ENCODE results near the gene SCAMP4. TPM values are rescaled to one million over a fixed set of nuclear protein-coding genes. Genes with fewer than 3 reads are reported as not detected.

The SCAMP4 gene
- total RNA-seq, 1 experiment from 2014 or later, result 69.0 TPM

GRCh38 chr19:1925544-1925943 lies 20.3 kb downstream of the SCAMP4 start:
- peaks cover 6% of the 10 kb centered on the region for H3K23me2 ChIP-seq (ENCODE audit: insufficient read length, low read depth, low read length, poor library complexity, severe bottlenecking)
- TF ChIP-seq, protein P1, sequence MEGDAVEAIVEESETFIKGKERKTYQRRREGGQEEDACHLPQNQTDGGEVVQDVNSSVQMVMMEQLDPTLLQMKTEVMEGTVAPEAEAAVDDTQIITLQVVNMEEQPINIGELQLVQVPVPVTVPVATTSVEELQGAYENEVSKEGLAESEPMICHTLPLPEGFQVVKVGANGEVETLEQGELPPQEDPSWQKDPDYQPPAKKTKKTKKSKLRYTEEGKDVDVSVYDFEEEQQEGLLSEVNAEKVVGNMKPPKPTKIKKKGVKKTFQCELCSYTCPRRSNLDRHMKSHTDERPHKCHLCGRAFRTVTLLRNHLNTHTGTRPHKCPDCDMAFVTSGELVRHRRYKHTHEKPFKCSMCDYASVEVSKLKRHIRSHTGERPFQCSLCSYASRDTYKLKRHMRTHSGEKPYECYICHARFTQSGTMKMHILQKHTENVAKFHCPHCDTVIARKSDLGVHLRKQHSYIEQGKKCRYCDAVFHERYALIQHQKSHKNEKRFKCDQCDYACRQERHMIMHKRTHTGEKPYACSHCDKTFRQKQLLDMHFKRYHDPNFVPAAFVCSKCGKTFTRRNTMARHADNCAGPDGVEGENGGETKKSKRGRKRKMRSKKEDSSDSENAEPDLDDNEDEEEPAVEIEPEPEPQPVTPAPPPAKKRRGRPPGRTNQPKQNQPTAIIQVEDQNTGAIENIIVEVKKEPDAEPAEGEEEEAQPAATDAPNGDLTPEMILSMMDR (conservative IDR thresholded peaks at IDR 0.05), result no peak
- Mint-ChIP-seq H3K4me3 (no peak overlapping the region), H3K4me1 (peaks cover 1 to 6% of the 10 kb centered on the region in 2 experiments; a peak in 1 of 4 replicates), H3K36me3 (ENCODE audit: insufficient read depth in 1 of 3, low read depth in 3 of 3) (peaks cover 7 to 45% (median 33%) of the 10 kb centered on the region in 3 experiments; a peak in 6 of 7 replicates), H3K27ac (peak overlapping the region in 1 of 3 experiments; percentile 79; a peak in 2 of 7 replicates), H3K9me3 (peaks cover 0 to 3% of the 10 kb centered on the region in 2 experiments; a peak in 2 of 5 replicates), H3K27me3 (ENCODE audit: low read depth) (peaks cover 12% of the 10 kb centered on the region)
- no peak overlapping the region for H3K14ac ChIP-seq (ENCODE audit: insufficient read depth, low read length)
- H3K9me3 ChIP-seq (ENCODE audit: control insufficient read depth, low read depth, low read length), result no peaks in the 10 kb centered on the region
- H3K4ac ChIP-seq (ENCODE audit: low read depth, low read length), result no peak overlapping the region
- no peak overlapping the region for H3K23ac ChIP-seq (ENCODE audit: insufficient read length, low read depth, low read length)
- no peaks in the 10 kb centered on the region; the same call in 1 of the 2 replicates for H3K4me1 ChIP-seq (ENCODE audit: insufficient read depth, low read length)
- WGBS (ENCODE audit: extremely low coverage, insufficient read length, low lambda C conversion rate), result no CpG with 5 or more reads among the region's 16 CpGs
- no peak overlapping the region for H2BK15ac ChIP-seq (ENCODE audit: low read depth, low read length)
- H3K27me3 ChIP-seq (ENCODE audit: insufficient read depth, low read length), result no peaks in the 10 kb centered on the region
- no peak overlapping the region for H2AK5ac ChIP-seq (ENCODE audit: insufficient read length, low read length)
- no peak overlapping the region for H2BK5ac ChIP-seq (ENCODE audit: insufficient read length, low read length)
- no peak overlapping the region for H2AFZ ChIP-seq (ENCODE audit: low read length)
- no peak overlapping the region for H2BK12ac ChIP-seq (ENCODE audit: insufficient read length, low read depth, low read length)
- no peak overlapping the region for H4K5ac ChIP-seq (ENCODE audit: insufficient read length, low read depth, low read length)
- no peak overlapping the region for H3K27ac ChIP-seq (ENCODE audit: insufficient read length, low read depth, low read length)
- H2BK120ac ChIP-seq (ENCODE audit: low read depth, low read length, poor library complexity, severe bottlenecking), result no peak overlapping the region
- no peak for DNase-seq
- H4K8ac ChIP-seq (replicated peaks; ENCODE audit: insufficient read length, low read depth, low read length), result no peak overlapping the region
- no peak overlapping the region for H3K18ac ChIP-seq (ENCODE audit: insufficient read length, low read depth, low read length)
- H3K79me2 ChIP-seq (ENCODE audit: insufficient read depth, low read length), result no peaks in the 10 kb centered on the region
- H4K20me1 ChIP-seq (ENCODE audit: control insufficient read depth, insufficient read depth, insufficient read length), result no peaks in the 10 kb centered on the region
- H3T11ph ChIP-seq (ENCODE audit: low read length), result no peak overlapping the region
- no peaks in the 10 kb centered on the region for H3K79me1 ChIP-seq (ENCODE audit: insufficient read depth, low read depth, low read length, poor library complexity, severe bottlenecking)
- H2BK20ac ChIP-seq (ENCODE audit: low read depth, low read length, poor library complexity, severe bottlenecking), result no peak overlapping the region
- H3K9ac ChIP-seq (ENCODE audit: extremely low read depth, insufficient read length, low read length), result no peak overlapping the region
- no peak overlapping the region for H3K56ac ChIP-seq (ENCODE audit: insufficient read length, low read depth, low read length)
- no peak overlapping the region for H3K4me2 ChIP-seq (ENCODE audit: insufficient read depth, insufficient read length, low read length)
- H4K91ac ChIP-seq (ENCODE audit: insufficient read length, low read depth, low read length), result no peak overlapping the region

Measured in H9 (cell line).